HEK293 (cell line): Measurements from ENCODE around the gene ECM1.

Experiments
- YY1 ChIP-seq: fragments of 450-650 bp; formaldehyde crosslinking; IDR thresholded peaks from 2 replicates; pipeline ENCODE4 v1.5.1; 2018; ENCODE audit warnings: missing biosample characterization, missing genetic modification characterization
- ZNF354C ChIP-seq: fragments of 450-650 bp; formaldehyde crosslinking; IDR thresholded peaks from 2 replicates; pipeline ENCODE4 v1.5.1; 2016; ENCODE audit warnings: missing biosample characterization, missing genetic modification characterization, low read depth, borderline replicate concordance
- TF ChIP-seq, protein P1 (sequence below): fragments of 450-650 bp; formaldehyde crosslinking; IDR thresholded peaks from 2 replicates; pipeline ENCODE4 v1.5.1; 2016; ENCODE audit warnings: missing biosample characterization, missing genetic modification characterization
- TF ChIP-seq, protein P2 (sequence below): fragments of 450-650 bp; formaldehyde crosslinking; IDR thresholded peaks from 2 replicates; pipeline ENCODE4 v1.5.1; 2016; ENCODE audit warnings: missing biosample characterization, missing genetic modification characterization
- TF ChIP-seq, protein P3 (sequence below): fragments of 450-650 bp; formaldehyde crosslinking; IDR thresholded peaks from 2 replicates; pipeline ENCODE4 v1.5.1; 2017; ENCODE audit warnings: missing biosample characterization, missing genetic modification characterization

DNA sequence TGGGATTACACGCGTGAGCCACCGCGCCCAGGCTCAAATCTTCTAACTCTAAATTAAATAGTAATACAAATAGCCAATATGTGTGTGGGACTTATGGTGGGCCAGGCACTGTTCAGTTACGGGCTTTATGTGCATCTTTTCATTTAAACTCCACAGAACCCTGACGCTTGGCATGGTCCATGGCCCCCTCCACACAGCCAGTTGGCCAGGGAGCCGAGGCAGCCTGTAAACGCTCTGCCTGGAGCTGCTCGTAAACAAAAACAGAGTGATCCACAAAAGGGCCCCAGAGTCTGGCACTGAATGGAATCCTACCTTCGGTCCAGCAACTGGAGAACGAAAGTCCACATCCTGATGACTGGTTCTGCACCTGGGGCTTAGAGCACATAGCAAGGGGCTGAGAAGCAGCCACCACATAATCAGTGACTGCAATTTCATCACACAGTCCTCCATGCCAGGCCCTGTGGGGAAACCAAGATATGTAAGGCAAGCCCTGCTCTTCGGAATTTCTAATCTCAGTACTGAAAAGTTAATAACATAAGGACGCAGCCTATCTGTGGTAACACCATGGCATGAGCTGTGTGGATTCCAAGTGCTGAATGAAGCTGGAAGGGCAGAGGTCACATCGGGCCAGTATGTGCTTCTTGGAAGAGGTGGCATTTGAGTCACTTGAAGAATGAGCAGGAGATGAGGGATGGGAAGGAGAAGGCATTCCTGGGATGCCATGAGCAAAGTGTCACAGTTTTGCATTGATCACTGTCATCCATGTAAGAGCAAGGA, 27.8 kb downstream of the ECM1 start:
- TF ChIP-seq, protein P1, sequence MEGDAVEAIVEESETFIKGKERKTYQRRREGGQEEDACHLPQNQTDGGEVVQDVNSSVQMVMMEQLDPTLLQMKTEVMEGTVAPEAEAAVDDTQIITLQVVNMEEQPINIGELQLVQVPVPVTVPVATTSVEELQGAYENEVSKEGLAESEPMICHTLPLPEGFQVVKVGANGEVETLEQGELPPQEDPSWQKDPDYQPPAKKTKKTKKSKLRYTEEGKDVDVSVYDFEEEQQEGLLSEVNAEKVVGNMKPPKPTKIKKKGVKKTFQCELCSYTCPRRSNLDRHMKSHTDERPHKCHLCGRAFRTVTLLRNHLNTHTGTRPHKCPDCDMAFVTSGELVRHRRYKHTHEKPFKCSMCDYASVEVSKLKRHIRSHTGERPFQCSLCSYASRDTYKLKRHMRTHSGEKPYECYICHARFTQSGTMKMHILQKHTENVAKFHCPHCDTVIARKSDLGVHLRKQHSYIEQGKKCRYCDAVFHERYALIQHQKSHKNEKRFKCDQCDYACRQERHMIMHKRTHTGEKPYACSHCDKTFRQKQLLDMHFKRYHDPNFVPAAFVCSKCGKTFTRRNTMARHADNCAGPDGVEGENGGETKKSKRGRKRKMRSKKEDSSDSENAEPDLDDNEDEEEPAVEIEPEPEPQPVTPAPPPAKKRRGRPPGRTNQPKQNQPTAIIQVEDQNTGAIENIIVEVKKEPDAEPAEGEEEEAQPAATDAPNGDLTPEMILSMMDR (tag by site-specific recombination), result no peak
- TF ChIP-seq, protein P2, sequence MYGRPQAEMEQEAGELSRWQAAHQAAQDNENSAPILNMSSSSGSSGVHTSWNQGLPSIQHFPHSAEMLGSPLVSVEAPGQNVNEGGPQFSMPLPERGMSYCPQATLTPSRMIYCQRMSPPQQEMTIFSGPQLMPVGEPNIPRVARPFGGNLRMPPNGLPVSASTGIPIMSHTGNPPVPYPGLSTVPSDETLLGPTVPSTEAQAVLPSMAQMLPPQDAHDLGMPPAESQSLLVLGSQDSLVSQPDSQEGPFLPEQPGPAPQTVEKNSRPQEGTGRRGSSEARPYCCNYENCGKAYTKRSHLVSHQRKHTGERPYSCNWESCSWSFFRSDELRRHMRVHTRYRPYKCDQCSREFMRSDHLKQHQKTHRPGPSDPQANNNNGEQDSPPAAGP (tag by site-specific recombination), result no peak
- TF ChIP-seq ZNF354C (tag by site-specific recombination) (no peak), YY1 (no peak)
- TF ChIP-seq, protein P3, sequence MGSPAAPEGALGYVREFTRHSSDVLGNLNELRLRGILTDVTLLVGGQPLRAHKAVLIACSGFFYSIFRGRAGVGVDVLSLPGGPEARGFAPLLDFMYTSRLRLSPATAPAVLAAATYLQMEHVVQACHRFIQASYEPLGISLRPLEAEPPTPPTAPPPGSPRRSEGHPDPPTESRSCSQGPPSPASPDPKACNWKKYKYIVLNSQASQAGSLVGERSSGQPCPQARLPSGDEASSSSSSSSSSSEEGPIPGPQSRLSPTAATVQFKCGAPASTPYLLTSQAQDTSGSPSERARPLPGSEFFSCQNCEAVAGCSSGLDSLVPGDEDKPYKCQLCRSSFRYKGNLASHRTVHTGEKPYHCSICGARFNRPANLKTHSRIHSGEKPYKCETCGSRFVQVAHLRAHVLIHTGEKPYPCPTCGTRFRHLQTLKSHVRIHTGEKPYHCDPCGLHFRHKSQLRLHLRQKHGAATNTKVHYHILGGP (tag by site-specific recombination), result no peak
